Activated CD8-positive, alpha-beta memory T cell treated with anti-CD3 and anti-CD28 coated beads for 4 hours (primary cell): ENCODE data around the gene RSBN1L.
"Not testable (repeated sequence)": the region's sequence is repeated elsewhere in the genome, so short reads cannot be mapped to it uniquely, and the experiment has no call there.

Experiments
- DNase-seq, 2 donors: peaks; one replicate each; pipeline ENCODE4 v3.0.0-alpha.2; 2020; ENCODE audit warnings: low read depth in 2 of 2

Gene RSBN1L

GRCh38 chr7:77766801-77767605 lies 70.7 kb downstream of the RSBN1L start:
- DNase-seq: no peak

GRCh38 chr7:77770316-77770715 lies 74.1 kb downstream of the RSBN1L start:
- no peak for DNase-seq

DNA sequence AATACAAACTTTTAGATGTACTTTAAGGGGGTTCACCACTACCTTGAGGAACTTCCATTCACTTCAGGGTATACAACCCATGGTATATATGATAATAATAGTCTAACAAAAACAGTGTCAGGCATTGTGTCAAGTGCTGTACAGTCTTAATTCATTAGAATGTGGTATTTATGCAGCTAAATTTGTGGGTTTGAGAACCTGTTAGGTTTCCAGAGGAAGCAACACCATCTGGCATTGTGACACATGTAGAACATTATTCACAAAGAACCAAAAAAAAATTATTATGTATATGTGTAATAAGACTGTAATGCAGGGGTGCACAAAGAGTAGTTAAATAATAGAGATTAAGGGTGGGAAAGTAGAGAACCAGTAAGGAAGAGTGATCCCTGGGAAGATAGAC lies 75.6 kb downstream of the RSBN1L start:
- no peak for DNase-seq

DNA sequence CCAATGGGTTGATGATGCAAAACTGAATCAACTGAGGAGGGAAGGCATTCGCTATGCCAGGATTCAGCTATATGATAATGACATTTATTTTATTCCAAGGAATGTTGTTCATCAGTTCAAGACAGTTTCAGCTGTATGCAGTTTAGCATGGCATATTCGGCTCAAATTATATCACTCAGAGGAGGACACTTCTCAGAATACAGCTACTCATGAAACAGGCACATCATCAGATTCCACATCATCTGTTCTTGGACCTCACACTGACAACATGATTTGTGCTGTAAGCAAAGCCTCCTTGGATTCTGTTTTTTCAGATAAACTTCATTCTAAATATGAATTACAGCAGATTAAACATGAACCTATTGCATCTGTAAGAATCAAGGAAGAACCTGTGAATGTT lies 82.3 kb downstream of the RSBN1L start:
- DNase-seq: no peak

GRCh38 chr7:77782383-77782782 lies 86.1 kb downstream of the RSBN1L start:
- no peak for DNase-seq

DNA sequence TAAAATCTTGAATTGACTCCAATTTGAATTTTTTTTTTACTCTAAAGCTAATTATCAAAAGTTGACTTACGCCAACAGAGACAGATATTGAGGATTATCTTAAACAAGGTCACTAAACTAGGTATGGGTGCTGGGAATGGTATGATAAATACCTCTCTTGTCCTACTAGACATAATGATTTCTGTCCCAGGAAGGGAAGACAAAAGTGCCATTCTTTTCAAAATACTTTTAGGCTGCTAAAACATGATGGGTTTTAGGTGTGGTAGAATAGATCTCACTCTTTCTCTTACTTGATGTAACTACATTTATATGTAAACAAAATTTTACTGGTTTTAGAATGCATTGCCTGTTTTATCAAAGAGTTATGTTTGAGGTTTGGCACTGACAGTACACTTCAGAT lies 86.9 kb downstream of the RSBN1L start:
- DNase-seq: no peak

DNA sequence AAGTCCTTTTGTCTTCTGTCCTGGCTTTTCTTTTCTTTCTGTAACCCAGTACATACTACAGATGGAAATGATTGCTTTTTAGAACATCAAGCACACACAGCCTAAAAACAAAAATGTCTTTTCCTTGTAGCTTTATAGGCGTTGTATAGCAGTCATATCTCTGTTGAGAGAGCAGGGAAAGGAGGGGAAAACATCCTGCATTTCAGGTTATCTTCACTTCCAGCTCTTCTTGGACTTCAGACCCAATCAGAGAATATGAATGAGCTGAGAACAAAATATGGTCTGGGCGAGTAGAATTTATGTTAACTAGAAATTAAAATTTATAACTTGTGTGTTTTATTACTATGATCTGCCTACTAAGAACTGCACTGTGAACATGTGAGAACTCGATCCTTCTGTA lies 87.3 kb downstream of the RSBN1L start:
- no peak for DNase-seq

DNA sequence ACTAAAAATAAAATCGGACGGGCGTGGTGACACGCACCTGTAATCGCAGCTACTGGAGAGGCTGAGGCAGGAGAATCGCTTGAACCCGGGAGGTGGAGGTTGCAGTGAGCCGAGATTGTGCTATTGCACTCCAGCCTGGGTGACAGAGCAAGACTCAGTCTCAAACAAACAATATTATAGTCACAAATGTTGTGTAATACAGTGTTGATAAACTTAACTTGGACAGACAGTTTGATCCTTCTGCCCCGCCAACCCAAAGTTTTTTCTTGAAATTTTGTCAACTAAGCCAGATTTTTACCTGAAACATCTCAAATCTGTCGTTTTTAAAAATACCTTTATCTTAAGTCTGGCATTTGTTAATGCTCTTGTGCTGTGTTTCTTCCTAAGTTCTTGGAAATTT lies 88.2 kb downstream of the RSBN1L start:
- not testable (repeated sequence) for DNase-seq

DNA sequence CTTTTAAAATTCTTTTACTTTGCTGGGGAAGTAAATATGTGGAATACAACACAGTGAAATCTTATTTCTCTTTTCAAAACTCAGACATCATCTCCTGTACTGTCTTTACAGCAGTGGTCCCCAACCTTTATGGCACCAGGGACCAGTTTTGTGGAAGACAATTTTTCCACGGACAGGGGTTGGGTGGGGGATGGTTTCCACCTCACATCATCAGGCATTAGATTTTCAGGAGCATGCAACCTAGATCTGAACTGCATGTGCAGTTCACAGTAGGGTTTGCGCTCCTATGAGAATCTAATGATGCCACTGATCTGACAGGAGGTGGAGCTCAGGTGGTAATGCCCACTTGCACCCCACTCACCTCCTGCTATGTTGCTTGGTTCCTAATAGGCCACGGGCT lies 89.8 kb downstream of the RSBN1L start:
- no peak for DNase-seq

- DNase-seq: no peak
These were observed 90.5 kb downstream of the RSBN1L start for GRCh38 chr7:77786741-77787140.

DNA sequence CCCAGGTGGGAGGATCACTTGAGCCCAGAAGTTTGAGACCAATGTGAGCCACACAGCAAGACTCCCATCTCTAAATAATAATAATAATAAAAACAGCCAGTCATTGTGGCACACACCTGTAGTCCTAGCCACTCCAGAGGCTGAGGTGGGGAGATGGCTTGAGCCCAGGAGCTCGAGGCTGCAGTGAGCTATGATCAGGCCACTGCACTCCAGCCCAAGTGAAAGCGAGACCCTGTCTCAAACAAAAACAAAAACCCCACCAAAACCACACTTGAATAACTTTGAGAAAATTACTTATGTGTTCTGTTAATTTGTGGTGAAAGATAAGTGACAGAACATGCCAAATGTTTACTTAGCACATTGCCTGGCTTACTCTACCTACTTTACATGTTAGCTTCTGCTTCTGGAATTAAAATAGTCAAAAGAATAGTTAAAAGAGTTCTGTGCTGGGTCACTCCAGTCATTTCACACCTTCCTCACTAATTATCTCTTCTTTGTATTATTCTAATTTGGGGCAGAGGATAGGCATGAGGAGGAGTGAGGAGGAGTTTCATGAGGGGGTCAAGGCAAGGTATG lies 92.2 kb downstream of the RSBN1L start:
- no peak for DNase-seq

DNA sequence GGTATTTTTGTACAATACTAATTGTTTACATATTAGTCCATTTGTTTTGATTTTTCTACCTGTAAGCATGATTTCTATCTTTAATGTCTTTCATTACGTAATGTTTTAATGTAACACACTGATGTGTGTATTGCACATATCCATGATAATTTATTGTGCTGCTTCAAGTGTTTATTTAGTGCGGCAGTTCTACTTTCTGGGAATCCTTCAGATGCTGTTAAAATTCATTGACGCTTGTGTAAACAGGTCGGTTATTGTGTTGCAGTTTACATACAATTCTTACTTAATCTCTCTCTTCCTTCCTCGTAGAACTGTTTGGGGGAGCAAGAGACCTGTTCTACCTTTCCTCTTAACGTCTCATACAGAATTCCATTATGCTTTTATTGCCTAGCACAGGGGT lies 95.1 kb downstream of the RSBN1L start:
- no peak for DNase-seq

GRCh38 chr7:77791956-77792355 lies 95.7 kb downstream of the RSBN1L start:
- DNase-seq: no peak

DNA sequence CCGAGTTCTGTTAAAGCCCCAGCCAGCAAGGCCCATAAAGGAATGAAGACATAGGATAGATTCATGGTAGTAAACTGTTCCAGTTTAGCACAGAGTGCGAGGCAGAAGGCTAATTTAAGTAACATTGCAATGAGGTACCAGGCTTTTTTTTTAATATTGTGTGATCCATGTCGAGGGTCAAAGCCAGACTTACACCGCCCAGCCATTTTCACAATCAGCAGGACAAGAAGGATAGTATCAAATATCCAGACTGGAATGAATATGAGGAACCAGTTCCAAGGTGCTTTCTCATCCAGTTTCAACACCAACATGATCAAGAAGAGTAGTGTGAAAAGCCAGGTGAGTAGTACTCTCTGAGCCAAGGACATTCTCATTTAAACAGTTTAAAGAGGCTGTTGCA lies 97.7 kb downstream of the RSBN1L start:
- no peak for DNase-seq

GRCh38 chr7:77796109-77796508 lies 99.8 kb downstream of the RSBN1L start:
- no peak for DNase-seq

DNA sequence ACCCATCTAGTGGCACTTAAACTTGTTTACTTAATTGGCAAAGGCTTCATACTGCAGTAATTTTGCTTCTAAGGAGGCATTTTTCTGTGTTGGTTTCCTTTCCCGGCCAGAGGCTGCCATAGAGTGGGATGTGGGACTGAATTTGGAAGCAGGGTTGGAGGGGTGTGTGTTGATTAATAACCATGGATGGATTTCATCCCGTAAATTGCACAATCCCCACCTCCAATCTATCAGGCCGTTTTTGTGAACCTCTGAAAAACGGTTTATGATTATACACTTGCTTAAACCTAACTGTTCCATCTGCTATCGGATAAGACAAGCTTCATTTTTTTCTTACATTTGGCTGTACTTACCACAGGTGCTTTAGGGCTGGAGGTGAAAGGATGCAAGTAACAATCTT lies 100.7 kb downstream of the RSBN1L start:
- DNase-seq: no peak

GRCh38 chr7:77797734-77798393 lies 101.6 kb downstream of the RSBN1L start:
- DNase-seq: no peak

- DNase-seq: peak; percentile 83 to 89
These were observed 102.3 kb downstream of the RSBN1L start, which contains the start of the genes PHTF2 and TMEM60 for GRCh38 chr7:77798394-77799077. Gene PHTF2 (plus strand): TSS chr7:77798773. Gene TMEM60 (minus strand): TSS chr7:77798434. CDS start chr7:77794373, 4,061 bp downstream.

DNA sequence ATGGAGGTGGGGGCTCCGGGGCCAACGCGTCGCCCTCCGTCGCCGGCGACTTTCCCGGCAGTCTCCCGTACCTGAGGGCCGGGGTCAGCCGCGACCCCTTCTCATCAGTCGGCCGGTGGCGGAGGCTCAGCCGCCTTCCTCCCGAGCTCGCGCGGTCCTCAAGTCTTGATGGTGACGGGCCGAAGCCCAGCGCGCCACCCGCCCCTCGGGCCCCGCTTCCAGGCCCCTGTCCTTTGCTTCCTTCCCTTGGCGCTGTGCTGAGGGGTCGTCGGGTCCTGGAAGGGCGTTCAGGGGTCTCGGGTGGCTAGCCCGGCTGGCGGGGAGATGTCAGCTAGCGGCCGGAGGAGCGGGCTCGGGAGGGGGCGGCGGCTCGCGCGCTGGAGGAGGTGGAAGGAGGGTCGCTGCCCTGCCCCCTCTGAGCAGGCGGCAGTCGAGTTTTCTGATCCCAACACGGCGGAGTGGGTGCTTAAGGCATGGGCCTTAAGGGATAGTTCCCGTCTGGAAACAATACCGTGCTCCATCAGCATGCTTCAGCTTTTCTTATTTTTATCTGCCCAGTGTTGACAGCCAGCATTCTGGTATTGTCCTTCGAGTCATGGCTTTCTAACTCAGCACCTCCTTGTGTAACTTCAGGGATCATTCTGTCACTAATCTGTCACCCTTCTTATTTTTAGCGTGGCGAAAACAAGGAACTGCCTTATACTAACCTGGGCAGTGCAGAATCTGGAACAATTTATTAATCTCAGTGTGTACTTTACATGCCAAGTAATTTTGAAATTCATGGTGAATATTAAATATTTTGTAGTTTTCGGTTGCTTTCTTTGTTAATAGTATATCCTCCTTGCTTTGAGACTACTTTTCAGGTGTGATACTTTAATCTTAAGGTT lies 103.1 kb downstream of the RSBN1L start:
- DNase-seq: peak in 1 of 2 donors; percentile 7

DNA sequence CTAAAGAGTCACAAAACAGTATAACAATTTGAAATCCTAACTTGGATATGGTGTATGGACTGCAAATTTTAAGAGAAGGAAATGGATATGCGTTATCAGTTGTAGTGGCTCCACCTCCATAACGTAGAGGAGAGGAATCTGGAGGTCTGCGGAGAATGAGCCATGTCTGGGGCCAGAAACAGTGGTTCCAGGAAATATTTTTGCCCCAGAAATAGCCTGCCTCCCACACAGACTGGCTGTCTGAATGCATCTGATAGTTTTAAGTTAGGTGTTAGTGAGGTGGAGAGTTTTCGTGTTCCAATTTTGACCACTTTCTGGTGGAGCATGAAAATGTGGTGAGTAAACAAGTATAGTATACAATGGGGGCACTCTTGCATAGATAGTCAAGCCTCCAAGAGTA lies 103.9 kb downstream of the RSBN1L start:
- DNase-seq: no peak

- DNase-seq: no peak
These were observed 104.5 kb downstream of the RSBN1L start for GRCh38 chr7:77800730-77801129.
